Breast epithelium (tissue), 4 donors: ENCODE results near the gene ORMDL3. TPM values are rescaled to one million over a fixed set of nuclear protein-coding genes. Genes with fewer than 3 reads are reported as not detected.

Source experiments
- DNase-seq, 2 donors: peaks; one replicate each; pipeline ENCODE4 v3.0.0-alpha.2; 2019; ENCODE audit warnings: low spot score in 2 of 2
- H3K27ac ChIP-seq, 2 donors: fragments of 200-600 bp; sonication (generic) in 1 of 2; one replicate each; pipeline ENCODE4 v1.5.1; 2016 to 2019; ENCODE audit warnings: mild to moderate bottlenecking in 1 of 2
- H3K27me3 ChIP-seq, 2 donors: fragments of 200-600 bp; sonication (generic) in 1 of 2; one replicate each; pipeline versions ENCODE4 v1.5.1 to v1.6.0; 2017 to 2019; ENCODE audit warnings: control low read depth in 1 of 2, mild to moderate bottlenecking in 1 of 2
- H3K36me3 ChIP-seq: fragments of 200-600 bp; one replicate; pipeline ENCODE4 v1.5.1; 2019
- H3K4me1 ChIP-seq, 2 donors: fragments of 200-600 bp; sonication (generic); one replicate each; pipeline ENCODE4 v1.5.1; 2016 to 2019; ENCODE audit warnings: control low read depth in 1 of 2
- H3K4me3 ChIP-seq, 3 donors: fragments of 200-600 bp; sonication (generic); 1 replicate in 2 of 3; 2 replicates in 1 of 3; pipeline ENCODE4 v1.5.1; 2016 to 2019; ENCODE audit warnings: mild to moderate bottlenecking in 3 of 3, moderate library complexity in 2 of 3
- H3K9me3 ChIP-seq, 2 donors: fragments of 200-600 bp; sonication (generic) in 1 of 2; one replicate each; pipeline ENCODE4 v1.5.1; 2016 to 2019; ENCODE audit warnings: control low read depth in 1 of 2
- CTCF ChIP-seq, 3 donors: fragments of 450-650 bp; IDR thresholded peaks; one replicate each; pipeline ENCODE4 v1.5.1; 2016 to 2017; ENCODE audit warnings: antibody characterized with exemption in 3 of 3, mild to moderate bottlenecking in 3 of 3, moderate library complexity in 3 of 3
- POLR2A ChIP-seq: fragments of 450-650 bp; IDR thresholded peaks from one replicate; pipeline ENCODE4 v1.6.1; 2016; ENCODE audit warnings: antibody characterized with exemption, mild to moderate bottlenecking, moderate library complexity
- POLR2AphosphoS5 ChIP-seq, 3 donors: sonication (generic); formaldehyde crosslinking; IDR thresholded peaks; one replicate each; pipeline ENCODE4 v1.6.1; 2017; ENCODE audit warnings: antibody characterized with exemption in 3 of 3
- intact Hi-C: fragments of 100-400 bp; cut with DNase I; formaldehyde crosslinking; loops from one replicate; pipeline ENCODE4 v1.15.1; 2023; ENCODE audit warnings: low total_unique reads
- total RNA-seq, 3 donors: library from RNA; depleted of rRNA; stranded (reverse); fragments of >200 nt; gene quantifications; one replicate each; pipeline ENCODE4 v1.1.0, GENCODE V29; 2016

The ORMDL3 gene
- total RNA-seq, 3 donors from 2014 or later, result 90.5 to 158 (median 104) TPM

GRCh38 chr17:39971076-39971603 lies 43.7 kb upstream of the ORMDL3 start:
- Histone ChIP-seq H3K4me1 (no peaks in the 10 kb centered on the region), H3K4me3 (no peak overlapping the region), H3K36me3 (no peaks in the 10 kb centered on the region), H3K9me3 (no peaks in the 10 kb centered on the region), H3K27ac (peak overlapping the region in 1 of 2 donors; percentile 32), H3K27me3 (no peaks in the 10 kb centered on the region)
- intact Hi-C loops, result no loop called here
- no peak for DNase-seq
- TF ChIP-seq POLR2A (no peak), POLR2AphosphoS5 (IDR thresholded peaks at IDR 0.05) (no peak), CTCF (IDR thresholded peaks at IDR 0.05) (no peak)

GRCh38 chr17:39970157-39970692 lies 42.8 kb upstream of the ORMDL3 start:
- Histone ChIP-seq H3K9me3 (no peaks in the 10 kb centered on the region), H3K27me3 (no peaks in the 10 kb centered on the region), H3K4me3 (no peak overlapping the region), H3K27ac (no peak overlapping the region), H3K36me3 (no peaks in the 10 kb centered on the region), H3K4me1 (no peaks in the 10 kb centered on the region)
- intact Hi-C loops, result no loop called here
- no peak for DNase-seq
- TF ChIP-seq CTCF (IDR thresholded peaks at IDR 0.05) (no peak), POLR2AphosphoS5 (IDR thresholded peaks at IDR 0.05) (no peak), POLR2A (no peak)

- Histone ChIP-seq H3K36me3 (no peaks in the 10 kb centered on the region), H3K4me1 (no peaks in the 10 kb centered on the region), H3K27ac (no peak overlapping the region), H3K9me3 (no peaks in the 10 kb centered on the region), H3K4me3 (no peak overlapping the region), H3K27me3 (no peaks in the 10 kb centered on the region)
- DNase-seq, result no peak
- intact Hi-C loops, result no loop called here
- TF ChIP-seq POLR2A (no peak), POLR2AphosphoS5 (IDR thresholded peaks at IDR 0.05) (no peak), CTCF (IDR thresholded peaks at IDR 0.05) (no peak)
Measured at GRCh38 chr17:39969375-39969774, 42.0 kb upstream of the ORMDL3 start.

GRCh38 chr17:39968761-39969160 lies 41.4 kb upstream of the ORMDL3 start:
- intact Hi-C loops, result no loop called here
- TF ChIP-seq POLR2A (no peak), CTCF (IDR thresholded peaks at IDR 0.05) (no peak), POLR2AphosphoS5 (IDR thresholded peaks at IDR 0.05) (no peak)
- Histone ChIP-seq H3K27me3 (no peaks in the 10 kb centered on the region), H3K36me3 (no peaks in the 10 kb centered on the region), H3K9me3 (no peaks in the 10 kb centered on the region), H3K4me3 (no peak overlapping the region), H3K4me1 (no peaks in the 10 kb centered on the region), H3K27ac (no peak overlapping the region)
- no peak for DNase-seq

GRCh38 chr17:39966771-39967170 lies 39.4 kb upstream of the ORMDL3 start:
- H3K27ac ChIP-seq, result no peak overlapping the region
- no peaks in the 10 kb centered on the region for H3K9me3 ChIP-seq
- H3K27me3 ChIP-seq, result no peaks in the 10 kb centered on the region
- no peaks in the 10 kb centered on the region for H3K36me3 ChIP-seq
- TF ChIP-seq POLR2A (no peak), CTCF (IDR thresholded peaks at IDR 0.05) (no peak)
- no peak overlapping the region for H3K4me3 ChIP-seq
- intact Hi-C loops, result no loop called here
- no peak for DNase-seq
- no peaks in the 10 kb centered on the region for H3K4me1 ChIP-seq
